Astrocyte (in vitro differentiated cells and primary cell): ENCODE data around the gene LHFPL2.

Experiments used
- EZH2 ChIP-seq: IDR thresholded peaks from 2 replicates; pipeline ENCODE4 v1.6.1; 2012; ENCODE audit warnings: mild to moderate bottlenecking, low read length, inconsistent platforms; ENCODE audit not compliant: insufficient read depth
- TF ChIP-seq, protein P1 (sequence below): IDR thresholded peaks from 2 replicates; pipeline ENCODE4 v1.5.1; 2011; ENCODE audit warnings: low read depth, mild to moderate bottlenecking, inconsistent platforms, low read length, moderate library complexity; ENCODE audit not compliant: insufficient read depth

DNA sequence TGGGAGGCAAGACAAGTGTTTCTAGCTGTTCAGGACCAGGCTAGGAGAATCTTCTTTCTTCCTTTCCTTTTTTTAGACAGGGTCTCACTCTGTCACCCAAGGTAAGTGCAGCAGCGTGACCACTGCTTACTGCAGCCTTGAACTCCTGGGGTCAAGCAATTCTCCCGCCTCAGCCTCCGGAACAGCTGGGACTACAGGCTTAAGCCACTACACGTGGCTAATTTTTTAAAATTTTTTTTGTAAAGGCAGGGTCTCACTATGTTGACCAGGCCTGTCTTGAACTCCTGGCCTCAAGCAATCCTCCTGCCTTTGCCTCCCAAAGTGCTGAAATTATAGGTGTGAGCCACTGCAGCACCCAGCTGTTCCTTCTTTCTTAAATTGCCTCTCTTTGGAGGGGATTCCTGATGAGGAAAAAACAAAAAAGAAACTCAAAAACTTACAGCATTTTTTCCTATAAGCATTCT lies 53.1 kb downstream of the LHFPL2 start:
- TF ChIP-seq, protein P1, sequence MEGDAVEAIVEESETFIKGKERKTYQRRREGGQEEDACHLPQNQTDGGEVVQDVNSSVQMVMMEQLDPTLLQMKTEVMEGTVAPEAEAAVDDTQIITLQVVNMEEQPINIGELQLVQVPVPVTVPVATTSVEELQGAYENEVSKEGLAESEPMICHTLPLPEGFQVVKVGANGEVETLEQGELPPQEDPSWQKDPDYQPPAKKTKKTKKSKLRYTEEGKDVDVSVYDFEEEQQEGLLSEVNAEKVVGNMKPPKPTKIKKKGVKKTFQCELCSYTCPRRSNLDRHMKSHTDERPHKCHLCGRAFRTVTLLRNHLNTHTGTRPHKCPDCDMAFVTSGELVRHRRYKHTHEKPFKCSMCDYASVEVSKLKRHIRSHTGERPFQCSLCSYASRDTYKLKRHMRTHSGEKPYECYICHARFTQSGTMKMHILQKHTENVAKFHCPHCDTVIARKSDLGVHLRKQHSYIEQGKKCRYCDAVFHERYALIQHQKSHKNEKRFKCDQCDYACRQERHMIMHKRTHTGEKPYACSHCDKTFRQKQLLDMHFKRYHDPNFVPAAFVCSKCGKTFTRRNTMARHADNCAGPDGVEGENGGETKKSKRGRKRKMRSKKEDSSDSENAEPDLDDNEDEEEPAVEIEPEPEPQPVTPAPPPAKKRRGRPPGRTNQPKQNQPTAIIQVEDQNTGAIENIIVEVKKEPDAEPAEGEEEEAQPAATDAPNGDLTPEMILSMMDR: no peak
- no peak for TF ChIP-seq EZH2
